ENCODE results near the gene DPP4. TPM values are rescaled to one million over a fixed set of nuclear protein-coding genes. Genes with fewer than 3 reads are reported as not detected.

DPP4 gene
- total RNA-seq, 2 experiments from 2014 or later: 101 to 107 TPM

GRCh38 chr2:162100579-162100978, 26.6 kb upstream of the DPP4 start:
- H3K36me3 Mint-ChIP-seq: no peaks in the 10 kb centered on the region
- no peak for DNase-seq
- H3K27ac Mint-ChIP-seq: no peak overlapping the region
- POLR2A ChIA-PET: no interaction called here
- ATAC-seq (ENCODE audit: low read depth): no peak
- H3K9me3 Mint-ChIP-seq: peaks cover 2% of the 10 kb centered on the region
- H3K27me3 Mint-ChIP-seq: peaks cover 4% of the 10 kb centered on the region
- H3K4me3 Mint-ChIP-seq: no peak overlapping the region
- H3K4me1 Mint-ChIP-seq: no peaks in the 10 kb centered on the region

GRCh38 chr2:162099836-162100235, 25.8 kb upstream of the DPP4 start:
- POLR2A ChIA-PET: no interaction called here
- Mint-ChIP-seq H3K4me3 (no peak overlapping the region), H3K36me3 (no peaks in the 10 kb centered on the region), H3K4me1 (no peaks in the 10 kb centered on the region), H3K27ac (no peak overlapping the region), H3K27me3 (peaks cover 4% of the 10 kb centered on the region), H3K9me3 (no peaks in the 10 kb centered on the region)
- DNase-seq: no peak
- ATAC-seq (ENCODE audit: low read depth): no peak

- no peaks in the 10 kb centered on the region for H3K9me3 Mint-ChIP-seq
- H3K36me3 Mint-ChIP-seq: peaks cover 2% of the 10 kb centered on the region
- H3K27ac Mint-ChIP-seq: no peak overlapping the region
- ATAC-seq (ENCODE audit: low read depth) (no peak), DNase-seq (no peak)
- peaks cover 9% of the 10 kb centered on the region for H3K4me1 Mint-ChIP-seq
- POLR2A ChIA-PET: no interaction called here
- H3K4me3 Mint-ChIP-seq: no peak overlapping the region
- H3K27me3 Mint-ChIP-seq: no peaks in the 10 kb centered on the region
Observed at GRCh38 chr2:162092658-162093556, 18.9 kb upstream of the DPP4 start.

GRCh38 chr2:162092008-162092390, 18.0 kb upstream of the DPP4 start:
- ATAC-seq (ENCODE audit: low read depth): no peak
- POLR2A ChIA-PET: no interaction called here

GRCh38 chr2:162091325-162092007, 17.5 kb upstream of the DPP4 start:
- POLR2A ChIA-PET: no interaction called here
- no peaks in the 10 kb centered on the region for H3K27me3 Mint-ChIP-seq
- no peak overlapping the region for H3K27ac Mint-ChIP-seq
- no peak overlapping the region for H3K4me3 Mint-ChIP-seq
- H3K9me3 Mint-ChIP-seq: peaks cover 2% of the 10 kb centered on the region
- DNase-seq (no peak), ATAC-seq (ENCODE audit: low read depth) (no peak)
- H3K4me1 Mint-ChIP-seq: peaks cover 12% of the 10 kb centered on the region
- peaks cover 2% of the 10 kb centered on the region for H3K36me3 Mint-ChIP-seq

More at GRCh38 chr2:162092008-162092390, 18.0 kb upstream of the DPP4 start:
- Mint-ChIP-seq H3K9me3 (peaks cover 2% of the 10 kb centered on the region), H3K4me3 (no peak overlapping the region), H3K27me3 (no peaks in the 10 kb centered on the region), H3K36me3 (peaks cover 2% of the 10 kb centered on the region), H3K27ac (no peak overlapping the region), H3K4me1 (peaks cover 9% of the 10 kb centered on the region)
- DNase-seq: no peak

- H3K9me3 Mint-ChIP-seq: peaks cover 2% of the 10 kb centered on the region
- H3K36me3 Mint-ChIP-seq: peaks cover 4% of the 10 kb centered on the region
- no peaks in the 10 kb centered on the region for H3K27me3 Mint-ChIP-seq
- DNase-seq (no peak), ATAC-seq (ENCODE audit: low read depth) (no peak)
- no peak overlapping the region for H3K27ac Mint-ChIP-seq
- H3K4me3 Mint-ChIP-seq: no peak overlapping the region
- H3K4me1 Mint-ChIP-seq: peaks cover 12% of the 10 kb centered on the region
- POLR2A ChIA-PET: no interaction called here
Observed at GRCh38 chr2:162090109-162090508, 16.1 kb upstream of the DPP4 start.

- H3K27me3 Mint-ChIP-seq: peaks cover 2% of the 10 kb centered on the region
- peaks cover 8% of the 10 kb centered on the region for H3K4me1 Mint-ChIP-seq
- H3K27ac Mint-ChIP-seq: no peak overlapping the region
- peaks cover 5% of the 10 kb centered on the region for H3K36me3 Mint-ChIP-seq
- DNase-seq (no peak), ATAC-seq (ENCODE audit: low read depth) (no peak)
- no peak overlapping the region for H3K4me3 Mint-ChIP-seq
- POLR2A ChIA-PET: no interaction called here
- H3K9me3 Mint-ChIP-seq: peaks cover 4% of the 10 kb centered on the region
Observed at GRCh38 chr2:162086904-162087303, 12.9 kb upstream of the DPP4 start.

- Mint-ChIP-seq H3K9me3 (peaks cover 7% of the 10 kb centered on the region), H3K4me3 (no peak overlapping the region), H3K27me3 (peaks cover 2% of the 10 kb centered on the region), H3K27ac (no peak overlapping the region), H3K4me1 (peaks cover 6% of the 10 kb centered on the region), H3K36me3 (peaks cover 5% of the 10 kb centered on the region)
- POLR2A ChIA-PET: interaction anchor here (0.6 to 1.0 kb wide), 2 partner anchors 12 to 486 kb away, joined by 3 to 4 read pairs; partner anchors contain the start of gene DPP4
- ATAC-seq (ENCODE audit: low read depth) (no peak), DNase-seq (no peak)
Observed at GRCh38 chr2:162085090-162085891, 11.3 kb upstream of the DPP4 start.

- Mint-ChIP-seq H3K27ac (no peak overlapping the region), H3K27me3 (peaks cover 2% of the 10 kb centered on the region), H3K36me3 (peaks cover 12% of the 10 kb centered on the region), H3K4me3 (no peak overlapping the region), H3K9me3 (peaks cover 12% of the 10 kb centered on the region), H3K4me1 (peaks cover 5% of the 10 kb centered on the region)
- POLR2A ChIA-PET: interaction anchor here (0.6 to 1.7 kb wide), 2 partner anchors 10 to 485 kb away, joined by 4 to 5 read pairs; partner anchors contain the start of gene DPP4
- no peak for ATAC-seq (ENCODE audit: low read depth)
- DNase-seq: no peak
Observed at GRCh38 chr2:162084536-162084935, 10.5 kb upstream of the DPP4 start.

GRCh38 chr2:162082681-162083080, 8.7 kb upstream of the DPP4 start:
- Mint-ChIP-seq H3K9me3 (peaks cover 27% of the 10 kb centered on the region), H3K4me1 (peaks cover 3% of the 10 kb centered on the region), H3K4me3 (no peak overlapping the region), H3K27me3 (peaks cover 2% of the 10 kb centered on the region), H3K27ac (no peak overlapping the region), H3K36me3 (peaks cover 29% of the 10 kb centered on the region)
- ATAC-seq (ENCODE audit: low read depth) (no peak), DNase-seq (no peak)
- POLR2A ChIA-PET: no interaction called here

GRCh38 chr2:162082036-162082435, 8.0 kb upstream of the DPP4 start:
- DNase-seq (no peak), ATAC-seq (ENCODE audit: low read depth) (no peak)
- Mint-ChIP-seq H3K27ac (no peak overlapping the region), H3K4me1 (peaks cover 3% of the 10 kb centered on the region), H3K4me3 (no peak overlapping the region), H3K36me3 (peaks cover 35% of the 10 kb centered on the region), H3K9me3 (peaks cover 28% of the 10 kb centered on the region), H3K27me3 (peaks cover 2% of the 10 kb centered on the region)
- POLR2A ChIA-PET: no interaction called here

- Mint-ChIP-seq H3K27me3 (peaks cover 2% of the 10 kb centered on the region), H3K4me3 (no peak overlapping the region), H3K36me3 (peaks cover 52% of the 10 kb centered on the region), H3K4me1 (peaks cover 13% of the 10 kb centered on the region), H3K27ac (no peak overlapping the region), H3K9me3 (peaks cover 28% of the 10 kb centered on the region)
- ATAC-seq (ENCODE audit: low read depth) (no peak), DNase-seq (no peak)
- POLR2A ChIA-PET: no interaction called here
Observed at GRCh38 chr2:162079514-162079913, 5.5 kb upstream of the DPP4 start.

GRCh38 chr2:162075689-162076132, 1.7 kb upstream of the DPP4 start:
- H3K27ac Mint-ChIP-seq: no peak overlapping the region
- H3K4me1 Mint-ChIP-seq: peaks cover 28% of the 10 kb centered on the region
- H3K36me3 Mint-ChIP-seq: peaks cover 68% of the 10 kb centered on the region
- no peak for ATAC-seq (ENCODE audit: low read depth)
- no peak overlapping the region for H3K4me3 Mint-ChIP-seq
- POLR2A ChIA-PET: no interaction called here
- peaks cover 24% of the 10 kb centered on the region for H3K9me3 Mint-ChIP-seq
- no peak for DNase-seq
- H3K27me3 Mint-ChIP-seq: no peaks in the 10 kb centered on the region
